GM19452 (cell line): ENCODE data around the gene SH3GLB2.
"Not testable (repeated sequence)": the region's sequence is repeated elsewhere in the genome, so short reads cannot be mapped to it uniquely, and the experiment has no call there.

Source experiments
- ATAC-seq: cut with Tn5 transposase; IDR thresholded peaks from one replicate; pipeline ENCODE4 v1.9.1; 2021; ENCODE audit not compliant: unreplicated experiment

The SH3GLB2 gene

GRCh38 chr9:129001504-129002325, 26.4 kb downstream of the SH3GLB2 start:
- no peak for ATAC-seq

- ATAC-seq = no peak
Measured at GRCh38 chr9:128999581-129000206, 28.4 kb downstream of the SH3GLB2 start.

- no peak for ATAC-seq
Measured at GRCh38 chr9:128998462-128998861, 29.7 kb downstream of the SH3GLB2 start.

- ATAC-seq = no peak
Measured at GRCh38 chr9:128995791-128996190, 32.3 kb downstream of the SH3GLB2 start.

- no peak for ATAC-seq
Measured at GRCh38 chr9:128992995-128993394, 35.1 kb downstream of the SH3GLB2 start.

- ATAC-seq = no peak
Measured at GRCh38 chr9:128987805-128988204, 40.3 kb downstream of the SH3GLB2 start.

- ATAC-seq = no peak
Measured at GRCh38 chr9:128986671-128987070, 41.5 kb downstream of the SH3GLB2 start.

GRCh38 chr9:128983536-128983935, 44.6 kb downstream of the SH3GLB2 start:
- no peak for ATAC-seq

GRCh38 chr9:128979111-128979510, 49.0 kb downstream of the SH3GLB2 start:
- no peak for ATAC-seq

GRCh38 chr9:128972956-128973355, 55.2 kb downstream of the SH3GLB2 start:
- no peak for ATAC-seq

GRCh38 chr9:128969491-128969890, 58.6 kb downstream of the SH3GLB2 start:
- no peak for ATAC-seq

- ATAC-seq = not testable (repeated sequence)
Measured at GRCh38 chr9:128961403-128961802, 66.7 kb downstream of the SH3GLB2 start.
